NB4 (cell line): ENCODE measurements around the gene CD74.
A peak's percentile ranks its signal among the peaks of the same experiment; 100 is the strongest.

Experiments used
- MYC ChIP-seq: IDR thresholded peaks from 2 replicates; pipeline ENCODE4 v1.6.1; 2011; ENCODE audit warnings: low read depth, low read length
- POLR2A ChIP-seq: IDR thresholded peaks from 2 replicates; pipeline ENCODE4 v1.6.1; 2011; ENCODE audit warnings: mild to moderate bottlenecking; ENCODE audit not compliant: insufficient read length; ENCODE audit errors: extremely low read depth
- TF ChIP-seq, protein P1 (sequence below): IDR thresholded peaks from one replicate; pipeline ENCODE4 v1.5.1; 2012; ENCODE audit warnings: low read depth, low read length

DNA sequence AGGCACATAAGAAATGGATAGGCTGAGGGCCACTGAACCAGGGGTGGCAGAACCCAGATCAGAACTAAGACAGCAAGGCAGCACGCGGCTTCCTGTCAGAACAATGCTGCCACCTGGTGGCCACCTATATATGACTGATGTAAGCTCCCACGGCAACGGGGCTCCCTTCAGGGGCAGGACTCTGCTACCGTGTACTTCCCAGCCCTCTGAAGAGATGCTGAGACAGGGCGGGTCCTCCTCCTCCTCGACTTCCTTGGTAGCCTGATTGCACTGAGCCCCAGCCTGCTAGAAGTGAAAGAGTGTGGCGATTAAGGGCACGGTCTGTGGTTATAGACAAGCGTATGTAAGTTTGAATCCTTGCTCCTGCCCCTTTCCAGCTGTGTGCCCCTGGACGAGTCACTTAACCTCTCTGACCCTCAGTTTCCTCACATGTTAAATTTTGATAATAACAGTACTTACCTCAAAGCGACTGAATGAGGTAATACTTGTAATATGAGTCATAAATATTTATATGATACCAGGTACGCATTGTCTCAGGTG lies 23.5 kb upstream of the CD74 start:
- TF ChIP-seq POLR2A, result no peak
- TF ChIP-seq, protein P1, sequence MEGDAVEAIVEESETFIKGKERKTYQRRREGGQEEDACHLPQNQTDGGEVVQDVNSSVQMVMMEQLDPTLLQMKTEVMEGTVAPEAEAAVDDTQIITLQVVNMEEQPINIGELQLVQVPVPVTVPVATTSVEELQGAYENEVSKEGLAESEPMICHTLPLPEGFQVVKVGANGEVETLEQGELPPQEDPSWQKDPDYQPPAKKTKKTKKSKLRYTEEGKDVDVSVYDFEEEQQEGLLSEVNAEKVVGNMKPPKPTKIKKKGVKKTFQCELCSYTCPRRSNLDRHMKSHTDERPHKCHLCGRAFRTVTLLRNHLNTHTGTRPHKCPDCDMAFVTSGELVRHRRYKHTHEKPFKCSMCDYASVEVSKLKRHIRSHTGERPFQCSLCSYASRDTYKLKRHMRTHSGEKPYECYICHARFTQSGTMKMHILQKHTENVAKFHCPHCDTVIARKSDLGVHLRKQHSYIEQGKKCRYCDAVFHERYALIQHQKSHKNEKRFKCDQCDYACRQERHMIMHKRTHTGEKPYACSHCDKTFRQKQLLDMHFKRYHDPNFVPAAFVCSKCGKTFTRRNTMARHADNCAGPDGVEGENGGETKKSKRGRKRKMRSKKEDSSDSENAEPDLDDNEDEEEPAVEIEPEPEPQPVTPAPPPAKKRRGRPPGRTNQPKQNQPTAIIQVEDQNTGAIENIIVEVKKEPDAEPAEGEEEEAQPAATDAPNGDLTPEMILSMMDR, result peak; percentile 65
- peak; percentile 66; the same call in 1 of the 2 replicates for TF ChIP-seq MYC
